Measurements from ENCODE around the gene MRAS.
"Not testable (repeated sequence)": the region's sequence is repeated elsewhere in the genome, so short reads cannot be mapped to it uniquely, and the experiment has no call there.

MRAS gene

GRCh38 chr3:138367911-138368310 is 19.5 kb downstream of the MRAS start:
- no peak for DNase-seq

GRCh38 chr3:138369151-138369900 is 20.9 kb downstream of the MRAS start:
- no peak for DNase-seq

- DNase-seq: no peak
These were observed 21.9 kb downstream of the MRAS start for GRCh38 chr3:138370321-138370720.

- no peak for DNase-seq
These were observed 22.9 kb downstream of the MRAS start for GRCh38 chr3:138371070-138371965.

- no peak for DNase-seq
These were observed 24.8 kb downstream of the MRAS start for GRCh38 chr3:138373087-138373735.

- no peak for DNase-seq
These were observed 25.3 kb downstream of the MRAS start for GRCh38 chr3:138373736-138374094.

GRCh38 chr3:138374573-138375134 is 26.3 kb downstream of the MRAS start:
- no peak for DNase-seq

GRCh38 chr3:138375447-138375846 is 27.1 kb downstream of the MRAS start:
- no peak for DNase-seq

GRCh38 chr3:138376663-138377062 is 28.3 kb downstream of the MRAS start:
- no peak for DNase-seq

GRCh38 chr3:138377212-138377611 is 28.8 kb downstream of the MRAS start:
- DNase-seq: not testable (repeated sequence)

- DNase-seq: no peak
These were observed 29.4 kb downstream of the MRAS start for GRCh38 chr3:138377804-138378203.

- DNase-seq: no peak
These were observed 30.0 kb downstream of the MRAS start for GRCh38 chr3:138378331-138378730.

GRCh38 chr3:138378990-138379389 is 30.6 kb downstream of the MRAS start:
- no peak for DNase-seq

- DNase-seq: no peak
These were observed 33.1 kb downstream of the MRAS start for GRCh38 chr3:138381413-138381901.

GRCh38 chr3:138381950-138382715 is 33.8 kb downstream of the MRAS start:
- no peak for DNase-seq

- DNase-seq: no peak
These were observed 35.5 kb downstream of the MRAS start for GRCh38 chr3:138383715-138384465.

GRCh38 chr3:138384531-138384930 is 36.2 kb downstream of the MRAS start:
- no peak for DNase-seq

GRCh38 chr3:138384976-138385375 is 36.6 kb downstream of the MRAS start:
- DNase-seq: no peak

GRCh38 chr3:138389144-138389601 is 40.8 kb downstream of the MRAS start:
- peak; percentile 42 for DNase-seq

- DNase-seq: peak; percentile 91
These were observed 41.6 kb downstream of the MRAS start for GRCh38 chr3:138389841-138390581.

Measured in fibroblast of skin of scalp (primary cell).